Islet of Langerhans (tissue), 1 donor: Measurements from ENCODE around the gene ATXN3L.
"Not testable (repeated sequence)": the region's sequence is repeated elsewhere in the genome, so short reads cannot be mapped to it uniquely, and the experiment has no call there.

ENCODE experiments used
- FAIRE-seq: peaks from one replicate; lab custom pipeline; 2011; peaks lifted over from hg19 to GRCh38; lab: Jason Lieb, UNC

The ATXN3L gene

DNA sequence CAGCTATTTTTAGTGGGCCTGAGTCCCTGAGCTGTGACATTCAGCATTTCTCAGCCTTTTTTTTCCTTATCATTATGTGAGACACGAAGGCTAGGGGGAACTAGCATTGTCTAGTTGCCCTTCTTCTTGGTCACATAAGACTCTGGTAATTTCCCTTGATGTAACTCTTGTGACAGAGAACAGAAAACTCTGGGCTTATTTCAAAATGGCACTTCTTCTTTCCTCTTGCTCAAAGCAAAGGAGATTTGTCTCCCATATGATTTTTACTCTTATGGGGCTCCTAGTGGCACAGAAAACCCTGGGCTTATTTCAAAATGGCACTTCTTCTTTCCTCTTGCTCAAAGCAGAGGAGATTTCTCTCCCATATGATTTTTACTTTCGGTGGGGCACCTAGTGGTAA lies 14.7 kb downstream of the ATXN3L start:
- no peak for FAIRE-seq

DNA sequence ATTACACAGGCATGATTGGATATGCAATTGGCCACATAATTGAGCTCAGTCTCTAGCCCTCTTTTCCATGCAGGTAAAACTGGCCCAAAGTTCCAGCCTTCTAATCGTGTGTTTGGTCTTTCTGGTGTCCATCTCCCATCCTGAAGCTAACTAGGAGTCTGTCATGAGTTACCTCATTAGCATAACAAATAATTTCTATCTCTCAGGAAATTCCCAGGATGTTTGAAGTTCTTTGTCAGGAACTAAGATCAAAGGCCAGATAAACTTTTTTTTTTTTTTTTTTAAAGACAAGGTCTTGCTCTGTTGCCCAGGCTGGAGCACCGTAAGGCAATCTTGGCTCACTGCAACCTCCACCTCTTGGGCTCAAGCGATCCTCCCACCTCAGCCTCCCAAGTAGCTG lies 15.8 kb downstream of the ATXN3L start:
- FAIRE-seq = no peak

DNA sequence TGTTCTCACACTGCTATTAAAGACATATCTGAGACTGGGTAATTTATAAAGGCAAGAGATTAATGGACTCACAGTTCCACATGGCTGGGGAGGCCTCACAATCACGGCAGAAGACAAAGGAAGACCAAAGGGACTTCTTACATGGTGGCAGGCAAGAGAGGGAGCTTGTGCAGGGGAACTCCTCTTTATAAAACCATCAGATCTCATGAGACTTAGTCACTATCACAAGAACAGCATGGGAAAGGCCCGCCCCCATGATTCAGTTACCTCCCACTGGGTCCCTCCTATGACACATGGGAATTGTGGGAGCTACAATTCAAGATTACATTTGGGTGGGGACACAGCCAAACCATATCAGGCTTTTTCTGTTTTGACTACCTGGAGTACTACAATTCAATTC lies 16.6 kb downstream of the ATXN3L start:
- not testable (repeated sequence) for FAIRE-seq

- FAIRE-seq = no peak
These were observed 21.0 kb downstream of the ATXN3L start for GRCh38 chrX:13298836-13299235.

DNA sequence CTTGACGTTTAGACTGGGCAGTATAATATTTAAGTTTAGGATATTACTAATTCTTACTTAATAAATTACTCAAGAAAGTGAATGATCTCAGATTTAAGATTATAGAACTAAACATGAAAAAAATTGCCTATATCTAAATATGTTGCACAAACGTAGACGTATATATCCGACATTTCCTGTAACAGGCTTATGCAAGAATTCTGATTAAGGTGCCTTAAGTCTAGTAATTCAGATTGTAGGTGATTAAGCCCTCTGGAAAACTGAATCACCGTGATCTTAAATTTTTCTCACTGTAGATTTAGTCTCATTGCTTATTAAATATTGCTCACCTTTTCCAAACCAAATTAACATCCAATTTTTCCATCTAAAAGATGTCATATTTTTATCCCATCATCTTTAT lies 24.0 kb downstream of the ATXN3L start:
- FAIRE-seq = no peak

DNA sequence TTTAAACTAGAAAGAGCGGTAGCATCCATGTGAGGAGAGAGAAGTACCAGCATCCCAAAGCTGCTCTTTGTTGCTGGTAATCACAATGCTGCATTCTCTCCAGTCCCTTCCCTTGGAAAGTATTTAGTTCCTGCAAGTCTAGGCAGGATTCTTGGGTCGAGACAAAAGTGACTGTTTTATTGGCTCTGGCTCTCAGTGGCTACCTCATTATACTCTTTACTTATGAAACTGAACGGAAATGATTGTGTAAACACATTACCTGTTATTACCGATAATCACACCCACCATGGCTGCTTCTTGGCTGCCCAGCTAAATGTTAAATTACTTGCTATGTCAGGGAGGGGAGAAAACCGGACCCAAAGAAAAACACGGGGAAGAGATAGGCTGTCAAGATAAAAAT lies 26.2 kb downstream of the ATXN3L start:
- peak; percentile 21 for FAIRE-seq

GRCh38 chrX:13290891-13291614 lies 28.8 kb downstream of the ATXN3L start:
- no peak for FAIRE-seq

DNA sequence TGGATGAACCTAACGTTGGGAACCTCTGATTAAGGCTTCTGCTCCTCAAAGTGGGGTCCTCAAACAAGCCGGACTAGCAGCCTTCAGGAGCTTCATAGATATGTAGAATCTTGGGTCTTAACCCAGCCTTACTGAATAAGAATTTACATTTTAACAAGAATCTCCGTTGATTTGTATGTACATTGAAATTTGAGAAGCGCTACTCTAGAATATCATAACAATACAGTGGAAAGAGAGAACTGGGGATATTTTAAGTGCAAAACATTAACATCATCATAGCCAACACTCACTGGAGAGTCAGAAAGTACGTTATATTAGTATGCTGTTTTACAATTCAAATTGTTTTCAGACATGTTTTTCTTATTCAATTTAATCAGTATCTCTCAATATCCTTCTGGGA lies 31.2 kb downstream of the ATXN3L start:
- FAIRE-seq = no peak

DNA sequence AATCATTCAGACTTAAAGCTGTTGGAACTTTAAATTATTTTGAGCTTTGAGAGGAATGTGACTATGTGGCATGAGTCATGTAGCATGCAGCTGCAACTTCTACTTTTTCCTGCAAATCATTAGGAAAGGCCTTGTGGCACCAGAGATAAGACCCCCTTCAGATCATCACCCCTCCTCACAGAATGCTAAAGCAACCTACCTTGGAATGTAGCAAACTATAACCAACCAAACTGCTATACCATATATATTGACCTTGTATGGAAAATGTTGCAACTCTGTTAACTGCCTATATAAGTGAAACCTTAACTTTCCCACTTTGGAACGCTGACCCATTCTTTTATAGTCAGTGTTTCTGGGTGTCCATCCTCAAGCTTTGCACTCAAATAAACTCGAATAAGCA lies 32.0 kb downstream of the ATXN3L start:
- no peak for FAIRE-seq

- no peak for FAIRE-seq
These were observed 34.2 kb downstream of the ATXN3L start for GRCh38 chrX:13285693-13286092.

- FAIRE-seq = no peak
These were observed 34.6 kb downstream of the ATXN3L start for GRCh38 chrX:13285229-13285628.

DNA sequence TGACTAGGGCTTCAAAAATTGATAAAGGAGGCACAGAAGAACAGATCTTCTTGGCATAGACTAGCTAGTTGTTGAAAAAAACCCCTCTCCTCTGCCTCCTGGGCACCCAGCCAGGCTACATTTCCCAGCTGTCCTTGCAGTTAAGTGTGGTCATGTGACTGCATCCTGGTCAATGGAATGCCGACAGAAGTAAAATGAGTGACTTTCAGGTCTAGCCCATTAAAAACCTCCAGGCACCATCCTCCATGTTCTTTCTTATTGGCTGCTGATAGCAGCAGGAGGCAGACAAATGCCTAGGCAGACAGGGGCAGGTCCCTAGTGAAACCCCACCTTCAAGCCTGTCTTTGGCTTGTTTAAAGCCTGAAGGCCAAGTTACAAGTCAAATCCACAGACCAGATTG lies 35.3 kb downstream of the ATXN3L start:
- no peak for FAIRE-seq

DNA sequence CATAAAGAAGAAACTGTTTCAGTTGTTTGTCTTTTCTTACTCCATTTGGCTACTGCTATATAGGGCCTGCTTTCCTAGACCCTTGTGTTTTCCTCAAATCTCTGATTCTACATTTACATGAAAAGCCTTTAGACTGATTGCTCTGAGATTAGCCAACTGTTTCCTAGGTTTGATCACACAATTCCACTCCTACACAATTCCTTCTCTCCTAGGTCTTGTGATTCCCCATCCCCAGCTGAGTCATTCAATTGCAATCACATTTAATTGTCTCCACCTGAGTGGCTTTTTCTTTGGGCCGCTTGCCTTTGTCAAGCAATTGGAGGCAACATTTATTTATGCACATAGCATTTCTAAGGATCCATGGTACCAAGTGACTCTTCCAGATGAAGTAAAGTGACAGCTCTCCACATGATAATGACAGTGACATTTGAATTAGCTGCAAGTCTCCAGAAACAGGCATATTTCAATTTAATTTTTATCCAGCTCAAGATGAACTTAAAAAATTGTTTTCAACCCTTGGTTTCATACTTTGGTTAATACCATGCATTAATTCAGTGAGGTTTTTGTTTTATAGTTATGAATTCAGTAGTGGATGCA lies 35.8 kb downstream of the ATXN3L start:
- peak; percentile 17 for FAIRE-seq

DNA sequence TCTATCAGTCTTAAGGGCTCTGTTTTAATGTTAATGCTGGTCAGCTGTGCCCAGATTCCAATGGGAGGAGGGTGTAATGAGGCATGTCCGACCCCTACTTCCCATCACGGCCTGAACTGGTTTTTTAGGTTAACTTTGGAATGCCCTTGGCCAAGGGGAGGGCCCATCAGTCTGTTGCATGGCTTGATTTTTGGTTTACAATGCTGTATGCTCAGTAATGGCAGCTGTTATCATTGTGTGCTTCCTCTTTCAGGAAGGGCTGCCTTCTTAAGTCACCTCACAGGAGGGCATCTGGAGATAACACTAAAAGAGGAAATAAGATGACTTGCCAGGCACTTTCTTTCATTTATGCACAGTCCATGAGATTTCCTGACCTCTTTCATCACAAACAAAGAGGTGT lies 36.3 kb downstream of the ATXN3L start:
- FAIRE-seq = no peak

DNA sequence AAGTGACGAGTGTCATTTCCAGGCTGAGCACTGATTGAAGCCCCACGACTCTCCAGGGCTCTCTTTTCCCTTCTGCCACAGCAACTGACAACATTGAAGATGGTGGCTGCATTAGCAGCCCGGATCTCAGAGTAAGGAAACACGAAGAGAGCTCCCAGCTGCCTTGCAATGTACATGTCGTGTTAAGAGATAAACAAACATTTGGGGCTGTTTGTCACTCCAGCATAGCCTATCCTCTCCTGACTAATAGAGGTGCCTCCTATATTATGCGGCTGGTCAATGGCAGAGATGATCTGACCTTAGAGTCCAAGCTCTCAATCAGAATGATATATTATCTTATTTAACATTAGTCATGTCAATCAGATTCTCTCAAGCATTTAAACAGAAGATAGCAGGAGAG lies 38.6 kb downstream of the ATXN3L start:
- no peak for FAIRE-seq

DNA sequence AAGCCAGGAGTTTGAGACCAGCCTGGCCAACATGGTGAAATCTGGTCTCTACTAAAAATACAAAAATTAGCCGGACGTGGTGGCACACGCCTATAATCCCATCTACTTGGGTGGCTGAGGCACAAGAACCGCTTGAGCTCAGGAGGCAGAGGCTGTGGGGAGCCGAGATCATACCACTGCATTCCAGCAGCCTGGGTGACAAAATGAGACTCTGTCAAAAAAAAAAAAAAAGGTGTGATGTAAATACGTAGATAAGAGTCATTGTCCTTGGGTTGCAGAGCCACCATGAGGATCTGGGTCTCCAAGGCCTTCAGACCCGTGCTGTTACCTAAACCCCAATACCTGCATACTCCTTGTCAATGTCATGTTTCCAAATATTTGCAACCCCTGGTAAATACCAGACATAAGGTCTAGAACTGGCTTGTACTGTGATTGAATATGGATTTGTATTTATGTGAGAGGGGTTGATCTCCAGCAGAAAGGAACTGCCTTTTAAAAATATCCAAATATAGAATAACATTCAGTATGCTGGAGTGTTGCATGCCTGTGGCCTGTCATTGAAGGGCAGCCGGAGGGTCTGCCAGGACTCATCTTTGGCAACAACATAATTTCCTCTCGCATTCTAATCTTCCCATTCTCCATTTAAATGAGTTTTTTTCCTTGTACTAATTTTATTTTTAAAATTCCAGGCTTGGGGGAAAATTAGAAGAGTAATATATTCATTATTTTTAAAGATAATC lies 40.4 kb downstream of the ATXN3L start:
- FAIRE-seq = no peak

GRCh38 chrX:13277539-13277938 lies 42.3 kb downstream of the ATXN3L start:
- FAIRE-seq = no peak

DNA sequence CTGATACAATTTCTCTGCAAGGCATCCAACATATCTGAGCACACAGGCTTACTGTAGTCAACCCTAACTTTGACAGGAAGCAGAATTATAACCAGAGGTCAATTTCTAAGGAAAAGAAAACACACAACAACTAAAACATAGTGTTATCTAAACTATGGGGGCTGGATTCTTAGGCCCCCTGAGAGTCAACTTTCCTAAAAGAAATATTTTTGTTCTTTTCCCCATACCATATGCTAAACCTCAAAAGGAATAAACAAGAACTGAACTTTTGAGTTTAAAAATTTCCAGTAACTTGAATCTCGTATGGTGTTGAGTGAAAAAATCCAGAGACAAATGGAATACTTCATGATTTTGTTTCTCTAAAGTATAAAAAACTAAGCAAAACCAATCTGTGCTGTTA lies 42.9 kb downstream of the ATXN3L start:
- FAIRE-seq = no peak

DNA sequence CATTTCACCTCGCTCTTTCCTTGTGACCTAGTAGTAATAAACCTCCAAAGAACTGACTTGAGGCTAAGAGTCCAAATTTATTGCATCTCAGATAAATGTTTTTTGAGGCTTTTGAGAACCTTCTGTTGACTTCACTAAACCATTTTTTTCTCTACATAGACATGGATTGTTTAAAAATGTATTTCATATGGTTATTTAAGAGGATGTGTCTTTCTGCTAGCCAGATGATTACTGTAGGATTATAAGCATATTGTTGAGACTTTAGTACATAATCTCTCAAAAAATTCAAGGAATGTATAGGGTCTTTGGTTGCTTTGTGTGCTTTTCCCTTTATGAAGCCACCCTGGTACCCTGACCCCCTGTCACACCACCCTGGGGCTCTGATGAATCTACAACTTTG lies 44.8 kb downstream of the ATXN3L start:
- FAIRE-seq = peak; percentile 5

DNA sequence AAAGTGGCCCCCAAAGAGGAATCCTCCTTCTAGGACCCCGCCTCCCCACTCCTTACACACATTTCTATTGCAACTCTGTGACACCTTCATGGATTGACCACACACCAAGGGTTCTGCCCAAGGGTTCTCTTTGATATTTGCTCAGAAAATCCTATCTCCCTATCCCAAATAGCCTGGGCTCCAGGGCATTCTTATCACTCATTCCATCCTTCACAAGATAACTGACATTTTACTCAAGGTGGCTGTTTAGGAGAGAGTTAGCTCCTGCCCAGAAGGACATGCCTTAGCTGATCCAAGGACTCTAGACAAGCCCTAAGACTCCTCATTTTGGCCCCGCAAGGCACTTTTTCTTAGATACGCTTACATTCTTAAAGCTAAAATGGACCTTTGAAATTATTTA lies 47.4 kb downstream of the ATXN3L start:
- FAIRE-seq = no peak

- no peak for FAIRE-seq
These were observed 48.3 kb downstream of the ATXN3L start for GRCh38 chrX:13271511-13271910.

- FAIRE-seq = no peak
These were observed 49.5 kb downstream of the ATXN3L start for GRCh38 chrX:13270360-13270759.

DNA sequence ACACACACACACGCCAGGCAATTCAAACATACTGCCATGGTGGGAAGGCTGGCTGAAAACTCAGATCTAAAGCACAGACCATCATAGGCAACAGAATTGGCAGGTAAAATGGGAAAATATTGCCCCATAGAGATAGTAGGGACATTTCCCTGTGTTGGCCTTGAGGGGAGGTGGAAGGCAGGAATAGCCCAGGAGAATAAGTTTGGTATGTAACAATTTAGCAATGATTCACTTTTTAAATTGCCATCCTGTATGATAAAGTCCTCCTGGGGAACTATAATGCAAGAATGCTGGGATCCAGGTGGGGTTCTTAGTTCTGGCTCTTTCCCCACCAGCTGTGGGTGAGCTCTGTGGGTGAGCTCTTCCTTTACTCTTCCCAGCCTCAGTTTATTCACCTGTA lies 51.0 kb downstream of the ATXN3L start:
- no peak for FAIRE-seq
